GM19468 (cell line): ENCODE results near the gene ZNF732.
"Not testable (repeated sequence)": the region's sequence is repeated elsewhere in the genome, so short reads cannot be mapped to it uniquely, and the experiment has no call there.

Source experiments
- ATAC-seq: cut with Tn5 transposase; IDR thresholded peaks from one replicate; pipeline ENCODE4 v1.9.1; 2021; ENCODE audit warnings: mild to moderate bottlenecking, moderate library complexity, moderate number of reproducible peaks; ENCODE audit not compliant: unreplicated experiment; ENCODE audit errors: extremely low read depth

Gene ZNF732

GRCh38 chr4:256492-256891 is 48.8 kb downstream of the ZNF732 start:
- ATAC-seq, result no peak

GRCh38 chr4:253936-254756 is 51.1 kb downstream of the ZNF732 start:
- no peak for ATAC-seq

- no peak for ATAC-seq
Observed at GRCh38 chr4:252065-252601, 53.1 kb downstream of the ZNF732 start.

- no peak for ATAC-seq
Observed at GRCh38 chr4:244471-244870, 60.8 kb downstream of the ZNF732 start.

- no peak for ATAC-seq
Observed at GRCh38 chr4:243426-243825, 61.8 kb downstream of the ZNF732 start.

GRCh38 chr4:242121-242848 is 63.0 kb downstream of the ZNF732 start:
- no peak for ATAC-seq

GRCh38 chr4:241411-241810 is 63.9 kb downstream of the ZNF732 start:
- not testable (repeated sequence) for ATAC-seq

GRCh38 chr4:236028-236427 is 69.2 kb downstream of the ZNF732 start:
- ATAC-seq, result no peak

- no peak for ATAC-seq
Observed at GRCh38 chr4:234178-234577, 71.1 kb downstream of the ZNF732 start.

GRCh38 chr4:223913-224497 is 81.3 kb downstream of the ZNF732 start:
- no peak for ATAC-seq
